NAMALWA (cell line): ENCODE measurements around the gene ZNF343.
"Not testable (repeated sequence)": the region's sequence is repeated elsewhere in the genome, so short reads cannot be mapped to it uniquely, and the experiment has no call there.

Source experiments
- DNase-seq: peaks from one replicate; pipeline ENCODE4 v3.0.0-alpha.2; 2015; ENCODE audit warnings: low spot score

The ZNF343 gene

DNA sequence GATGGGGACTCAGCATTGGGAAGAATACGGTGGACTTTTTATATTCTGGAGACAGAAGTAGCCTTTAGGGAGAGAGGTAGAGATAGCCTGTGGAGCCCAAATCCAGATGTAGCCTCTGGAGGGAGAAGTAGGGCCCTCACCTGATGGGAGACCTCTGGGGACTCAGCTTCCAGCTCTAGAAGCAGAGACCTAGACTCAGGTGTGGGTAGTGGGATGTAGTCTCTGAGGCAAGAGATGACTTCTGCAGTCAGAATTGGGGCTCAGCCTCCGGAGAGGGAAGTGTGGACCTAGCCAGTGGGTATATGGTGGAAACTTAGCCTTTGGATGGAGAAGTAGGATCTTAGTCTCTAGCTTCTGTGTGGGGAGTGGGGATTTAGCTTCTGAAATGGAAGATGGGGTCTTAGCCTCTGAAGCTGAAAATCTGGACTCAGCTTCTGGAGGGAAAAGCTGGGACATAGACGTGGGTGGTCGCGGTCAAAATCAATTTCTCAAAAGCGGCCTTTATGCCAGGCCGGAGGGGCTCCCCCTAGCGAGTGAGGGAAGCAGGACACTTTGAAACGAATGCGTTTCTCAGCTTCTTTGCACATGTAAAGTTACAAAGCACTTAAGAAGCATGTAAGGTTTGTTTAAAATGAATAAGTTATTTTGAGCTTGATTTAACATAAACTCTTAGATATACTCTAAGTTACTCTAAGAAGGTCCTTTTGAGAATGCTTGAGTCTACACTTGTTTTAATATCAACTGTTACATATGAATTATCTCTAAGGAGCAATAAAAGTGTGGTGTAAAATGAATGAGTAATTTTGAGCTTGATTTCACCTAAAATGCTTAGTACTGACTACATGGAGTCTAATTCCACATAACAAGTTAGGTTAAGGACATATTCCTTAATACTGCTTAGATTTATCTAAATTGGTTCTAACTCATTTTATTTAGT is 12.9 kb upstream of the ZNF343 start:
- peak; percentile 71 for DNase-seq

DNA sequence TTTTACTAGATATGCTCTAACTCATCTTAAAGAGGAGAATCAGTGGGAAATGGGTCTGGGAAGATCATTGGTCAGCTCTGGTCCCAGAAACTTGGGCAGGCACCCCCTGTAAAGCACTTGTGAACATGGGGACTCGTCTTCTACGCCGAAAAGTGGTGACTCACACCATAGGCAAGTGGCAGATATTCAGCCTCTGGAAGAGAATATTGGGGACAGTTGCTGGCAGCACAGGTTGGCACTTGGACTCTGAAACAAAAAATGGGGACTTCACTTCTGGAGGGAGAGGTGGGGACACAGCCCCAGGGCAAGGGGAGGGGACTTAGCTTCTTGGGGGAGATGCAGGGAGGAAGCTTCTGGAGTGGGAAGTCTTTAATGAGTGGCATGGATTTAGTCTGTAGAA is 11.9 kb upstream of the ZNF343 start:
- no peak for DNase-seq

DNA sequence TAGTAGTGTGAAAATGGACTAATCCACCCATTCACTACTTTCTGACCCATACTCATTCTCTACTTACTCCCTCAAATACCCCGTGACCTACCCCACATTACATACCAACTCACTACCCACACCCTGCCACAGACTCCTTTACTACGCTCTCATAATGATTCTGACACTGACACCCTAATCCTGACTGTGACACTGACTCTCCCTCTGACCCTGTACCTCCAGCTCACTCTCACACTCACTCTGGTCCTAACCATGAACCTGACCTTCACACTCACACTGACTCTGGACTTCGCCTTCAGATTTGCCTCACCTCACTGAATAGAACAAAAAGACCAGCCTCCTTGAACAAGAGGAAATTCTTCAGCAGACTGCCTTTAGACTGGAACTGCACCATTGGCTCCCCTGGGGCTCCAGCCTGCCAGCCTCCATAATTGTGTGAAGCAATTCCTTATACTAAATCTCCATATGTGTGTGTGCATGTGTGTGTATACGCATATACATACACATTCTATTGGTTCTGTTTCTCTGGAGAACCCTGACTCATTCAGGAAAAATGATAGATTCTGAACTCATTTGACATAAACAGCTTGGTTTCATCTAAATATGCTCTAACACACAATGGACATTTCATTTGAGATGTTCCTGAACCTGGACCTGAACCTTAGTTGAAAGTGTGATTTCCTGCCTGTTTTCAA is 10.5 kb upstream of the ZNF343 start:
- DNase-seq: no peak

DNA sequence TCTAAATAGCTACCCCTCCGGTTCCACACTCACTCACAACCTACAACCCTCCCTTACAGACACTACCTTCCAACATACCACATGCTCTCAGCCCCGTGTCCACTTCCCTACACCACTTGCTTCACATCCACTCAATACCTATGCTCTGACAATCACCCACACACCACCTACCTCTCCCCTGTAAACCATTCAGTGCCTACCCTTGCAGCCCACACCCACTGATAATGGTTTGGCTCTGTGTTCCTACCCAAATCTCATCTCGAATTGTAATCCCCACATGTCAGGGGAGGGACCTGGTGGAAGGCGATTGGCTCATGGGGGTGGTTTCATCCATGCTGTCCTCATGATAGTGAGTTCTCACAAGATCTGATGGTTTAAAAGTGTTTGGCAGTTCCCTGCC is 9.8 kb upstream of the ZNF343 start:
- DNase-seq: no peak

DNA sequence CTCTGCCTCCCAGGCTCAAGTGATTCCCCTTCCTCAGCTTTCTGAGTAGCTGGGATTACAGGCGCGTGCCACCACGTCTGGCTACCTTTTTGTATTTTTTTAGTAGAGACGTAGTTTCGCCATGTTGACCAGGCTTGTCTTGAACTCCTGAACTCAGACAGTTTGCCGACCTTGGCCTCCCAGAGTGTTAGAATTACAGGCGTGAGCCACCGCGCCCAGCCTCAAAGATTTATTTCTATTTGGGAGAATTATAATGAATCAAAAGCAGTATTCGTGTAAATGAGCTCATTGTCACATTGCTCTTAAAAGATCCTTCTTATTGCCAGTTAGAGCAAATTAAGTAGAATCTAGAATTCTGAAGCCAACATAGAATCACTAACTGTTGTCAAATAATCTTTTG is 9.4 kb upstream of the ZNF343 start:
- no peak for DNase-seq

DNA sequence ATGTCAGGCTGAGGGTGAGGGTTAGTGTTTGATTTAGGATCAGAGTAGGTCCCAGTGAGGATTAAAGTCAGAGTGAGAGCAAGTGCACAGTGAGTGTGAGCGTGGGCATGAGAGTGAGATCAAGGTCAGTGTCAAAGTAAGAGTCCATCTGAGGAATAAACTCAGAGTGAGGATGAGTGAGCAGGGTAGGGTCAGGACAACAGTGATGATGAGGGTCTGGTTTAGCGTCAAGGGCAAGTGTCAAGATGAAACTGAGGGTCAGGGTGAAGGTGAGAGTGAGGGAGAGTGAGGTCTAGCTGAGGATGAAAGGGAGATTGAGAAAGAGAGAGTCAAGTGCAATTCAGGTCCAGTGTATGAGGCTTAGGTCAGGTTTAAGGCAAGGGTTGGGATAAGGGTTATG is 7.7 kb upstream of the ZNF343 start:
- no peak for DNase-seq

DNA sequence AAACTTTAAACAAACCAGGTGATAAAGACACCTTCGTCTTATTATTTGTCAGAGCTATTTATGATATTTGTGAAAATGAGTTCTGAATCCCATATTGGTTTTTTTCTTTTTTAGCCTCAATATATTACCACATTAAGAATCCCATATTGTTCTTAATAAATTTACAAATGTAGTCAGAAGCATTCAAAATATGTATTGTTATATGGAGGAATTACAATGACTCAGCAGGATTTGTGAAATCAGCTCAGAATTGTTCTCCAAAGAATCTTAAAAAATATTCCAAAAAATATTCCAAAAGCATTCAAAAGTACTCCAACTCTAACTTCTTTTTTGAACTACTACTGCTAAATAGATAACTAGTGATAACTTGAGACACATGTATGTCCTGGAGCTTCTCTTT is 6.5 kb upstream of the ZNF343 start:
- no peak for DNase-seq

DNA sequence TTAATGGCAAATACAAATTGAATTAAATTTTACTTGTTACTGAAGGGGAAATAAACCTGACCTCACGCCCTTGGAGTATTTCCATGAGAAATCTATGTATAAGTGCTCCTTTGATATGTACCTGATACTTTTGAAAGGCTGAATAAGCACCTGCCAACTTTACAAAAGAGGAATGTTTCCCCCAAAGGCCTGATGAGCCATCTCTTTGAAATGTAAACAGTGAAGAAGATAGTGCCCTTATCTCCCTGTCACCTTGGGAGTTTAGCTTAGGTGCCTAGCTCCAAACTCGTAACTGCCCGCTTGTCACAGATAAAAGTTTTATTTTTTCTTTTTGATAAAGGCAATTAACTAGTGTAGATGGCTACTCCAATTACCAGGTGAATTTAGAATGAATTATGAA is 1.1 kb upstream of the ZNF343 start:
- no peak for DNase-seq

DNA sequence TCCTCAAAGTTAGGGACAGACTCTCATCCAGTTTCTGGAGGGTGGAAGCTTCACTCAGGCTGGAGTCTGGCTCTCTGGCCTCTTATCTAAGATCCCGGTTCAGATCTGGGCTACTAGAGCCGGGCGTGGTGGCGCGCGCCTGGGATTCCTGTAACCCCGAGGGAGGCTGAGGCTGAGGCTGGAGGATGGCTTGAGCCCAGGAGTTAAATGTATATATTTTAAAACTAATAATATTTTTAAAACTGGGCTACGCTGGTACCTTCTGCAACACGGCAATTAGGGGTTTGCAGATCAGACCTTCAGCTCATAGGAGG is 710 bp upstream of the ZNF343 start:
- DNase-seq: no peak

DNA sequence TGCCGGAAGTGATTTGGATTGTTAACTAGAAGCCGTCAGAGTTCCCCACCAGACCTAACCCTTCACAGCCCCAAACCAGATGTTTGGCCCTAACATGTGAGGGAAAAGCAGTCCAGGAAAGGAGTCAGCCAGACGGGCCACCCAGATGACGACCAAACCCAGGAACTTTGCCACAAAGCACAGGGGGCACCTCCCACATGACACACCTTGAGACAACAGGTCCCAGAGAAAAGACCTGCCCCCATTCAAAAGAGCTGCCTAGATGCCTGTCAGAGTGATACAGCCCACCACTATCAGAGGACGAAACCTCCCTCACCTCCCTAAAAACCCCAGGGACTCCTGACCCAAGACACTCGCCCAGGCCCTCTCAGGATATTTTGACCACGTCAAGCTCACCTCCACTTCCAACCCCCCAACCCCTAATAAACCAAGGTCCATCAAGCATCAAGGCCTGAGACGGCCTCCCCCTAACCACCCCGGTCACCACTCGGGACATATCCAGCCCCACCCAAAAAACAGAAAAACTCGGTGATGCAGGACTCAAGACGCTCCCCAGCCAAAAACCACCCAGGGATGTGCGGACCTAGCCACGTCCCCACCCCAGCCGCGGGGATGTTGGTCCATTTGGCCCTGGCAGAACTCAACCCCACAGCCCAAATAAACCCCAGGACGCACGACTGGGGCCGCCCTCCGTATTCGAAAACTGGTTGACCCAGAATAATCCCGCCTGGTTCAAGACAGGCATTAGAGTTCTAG is 662 bp downstream of the ZNF343 start:
- no peak for DNase-seq

DNA sequence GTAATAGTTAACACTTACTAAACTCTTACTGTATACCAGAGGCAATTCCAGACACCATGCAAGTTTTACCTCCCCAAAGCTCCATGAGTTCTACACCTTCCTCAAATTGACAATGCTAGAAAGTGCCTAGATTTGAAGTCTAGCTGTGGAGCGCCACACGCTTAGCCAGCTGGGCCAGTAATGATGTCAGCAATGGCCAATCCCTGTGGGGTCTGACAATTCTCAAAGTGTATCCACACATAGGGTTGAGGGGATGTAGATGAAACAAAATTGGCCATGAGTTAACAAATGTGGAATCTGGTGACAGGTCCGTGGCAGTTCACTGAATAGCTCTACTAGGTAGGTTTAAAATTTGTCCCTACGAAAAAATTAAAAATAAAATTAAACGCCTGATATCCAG is 1.3 kb downstream of the ZNF343 start:
- DNase-seq: no peak

DNA sequence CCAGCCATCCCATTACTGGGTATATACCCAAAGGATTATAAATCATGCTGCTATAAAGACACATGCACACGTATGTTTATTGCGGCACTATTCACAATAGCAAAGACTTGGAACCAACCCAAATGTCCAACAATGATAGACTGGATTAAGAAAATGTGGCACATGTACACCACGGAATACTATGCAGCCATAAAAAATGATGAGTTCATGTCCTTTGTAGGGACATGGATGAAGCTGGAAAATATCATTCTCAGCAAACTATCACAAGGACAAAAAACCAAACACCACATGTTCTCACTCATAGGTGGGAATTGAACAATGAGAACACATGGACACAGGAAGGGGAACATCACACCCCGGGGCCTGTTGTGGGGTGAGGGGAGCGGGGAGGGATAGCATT is 2.3 kb downstream of the ZNF343 start:
- not testable (repeated sequence) for DNase-seq

DNA sequence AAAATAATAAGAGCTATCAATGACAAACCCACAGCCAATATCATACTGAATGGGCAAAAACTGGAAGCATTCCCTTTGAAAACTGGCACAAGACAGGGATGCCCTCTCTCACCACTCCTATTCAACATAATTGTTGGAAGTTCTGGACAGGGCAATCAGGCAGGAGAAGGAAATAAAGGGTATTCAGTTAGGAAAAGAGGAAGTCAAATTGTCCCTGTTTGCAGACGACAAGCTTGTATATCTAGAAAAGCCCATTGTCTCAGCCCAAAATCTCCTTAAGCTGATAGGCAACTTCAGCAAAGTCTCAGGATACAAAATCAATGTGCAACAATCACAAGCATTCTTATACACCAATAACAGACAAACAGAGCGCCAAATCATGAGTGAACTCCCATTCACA is 3.9 kb downstream of the ZNF343 start:
- not testable (repeated sequence) for DNase-seq

DNA sequence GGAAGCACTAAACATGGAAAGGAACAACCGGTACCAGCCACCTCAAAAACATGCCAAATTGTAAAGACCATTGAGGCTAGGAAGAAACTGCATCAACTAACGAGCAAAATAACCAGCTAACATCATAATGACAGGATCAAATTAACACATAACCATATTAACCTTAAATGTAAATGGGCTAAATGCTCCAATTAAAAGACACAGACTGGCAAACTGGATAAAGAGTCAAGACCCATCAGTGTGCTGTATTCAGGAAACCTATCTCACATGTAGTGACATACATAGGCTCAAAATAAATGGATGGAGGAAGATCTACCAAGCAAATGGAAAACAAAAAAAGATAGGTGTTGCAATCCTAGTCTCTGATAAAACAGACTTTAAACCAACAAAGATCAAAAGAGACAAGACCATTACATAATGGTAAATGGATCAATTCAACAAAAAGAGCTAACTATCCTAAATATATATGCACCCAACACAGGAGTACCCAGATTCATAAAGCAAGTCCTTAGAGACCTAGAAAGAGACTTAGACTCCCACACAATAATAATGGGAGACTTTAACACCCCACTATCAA is 5.8 kb downstream of the ZNF343 start:
- not testable (repeated sequence) for DNase-seq

DNA sequence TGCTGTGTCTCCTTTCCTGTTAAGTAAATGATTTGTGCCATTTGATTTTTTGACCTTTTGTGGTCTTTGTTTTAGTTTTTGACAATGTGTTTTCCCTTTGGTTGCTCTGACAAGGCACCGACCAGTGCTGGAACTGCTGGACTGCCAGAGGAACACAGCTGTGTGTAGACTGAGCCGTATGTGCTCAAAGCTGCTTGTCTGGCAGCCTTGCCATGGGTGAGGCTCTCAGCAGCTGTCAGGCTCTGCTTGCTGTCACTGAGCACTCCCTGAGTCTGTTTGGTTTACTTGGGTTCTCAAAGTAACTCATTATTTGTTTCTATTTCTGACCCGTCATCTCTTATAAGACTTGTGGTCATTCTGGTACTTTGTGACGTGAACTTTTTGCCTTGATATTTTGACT is 23.1 kb downstream of the ZNF343 start:
- no peak for DNase-seq

DNA sequence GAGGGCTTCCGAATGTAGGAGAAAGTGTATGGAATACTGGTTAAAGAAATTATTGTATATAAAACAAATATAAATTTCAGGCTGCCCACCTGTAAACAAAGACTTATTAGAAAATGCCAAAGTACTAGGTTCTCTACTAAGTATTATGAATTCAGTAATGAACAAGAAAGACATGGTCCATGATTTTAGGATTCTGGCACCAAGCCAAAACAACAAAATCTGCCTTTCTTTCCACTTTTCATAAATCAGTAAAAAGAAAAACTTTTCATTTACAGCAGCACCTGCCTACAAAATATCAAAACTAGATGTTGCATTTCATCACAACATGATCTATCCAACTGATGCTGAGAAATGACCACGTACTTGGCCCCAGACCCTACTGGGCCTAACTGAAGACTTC is 23.6 kb downstream of the ZNF343 start:
- DNase-seq: no peak

DNA sequence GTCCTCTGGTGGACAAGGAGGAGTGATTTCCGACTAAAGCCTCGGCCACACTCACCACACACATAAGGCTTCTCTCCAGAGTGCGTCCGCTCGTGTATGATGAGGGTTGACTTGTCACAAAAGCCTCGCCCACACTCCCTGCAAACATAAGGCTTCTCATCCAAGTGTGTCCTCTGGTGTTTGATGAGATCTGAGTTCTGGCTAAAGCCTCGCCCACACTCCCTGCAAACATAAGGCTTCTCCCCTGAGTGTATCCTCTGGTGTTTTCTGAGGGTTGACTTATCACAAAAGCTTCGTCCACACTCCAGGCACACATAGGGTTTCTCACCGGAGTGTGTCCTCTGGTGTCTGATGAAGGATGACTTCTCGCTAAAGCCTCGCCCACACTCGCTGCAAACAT is 25.2 kb downstream of the ZNF343 start:
- DNase-seq: no peak

DNA sequence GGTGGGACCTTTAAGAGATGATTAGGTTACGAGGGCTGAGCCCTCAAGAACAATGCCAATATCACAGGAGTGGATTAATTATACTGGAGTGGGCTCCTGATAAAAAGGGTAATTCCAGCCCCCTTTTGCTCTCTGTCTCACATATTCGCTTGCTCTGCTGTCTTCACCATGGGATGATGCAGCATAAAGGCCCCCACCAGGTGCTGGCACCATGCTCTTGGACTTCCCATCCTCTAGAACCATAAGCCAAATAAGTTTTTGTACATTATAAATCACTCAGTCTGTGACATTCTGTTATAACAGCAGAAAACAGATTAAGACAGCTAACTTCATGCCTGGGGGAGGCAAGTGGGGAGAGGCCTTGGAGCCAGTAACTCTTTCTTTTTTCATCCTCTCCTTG is 28.3 kb downstream of the ZNF343 start:
- no peak for DNase-seq

DNA sequence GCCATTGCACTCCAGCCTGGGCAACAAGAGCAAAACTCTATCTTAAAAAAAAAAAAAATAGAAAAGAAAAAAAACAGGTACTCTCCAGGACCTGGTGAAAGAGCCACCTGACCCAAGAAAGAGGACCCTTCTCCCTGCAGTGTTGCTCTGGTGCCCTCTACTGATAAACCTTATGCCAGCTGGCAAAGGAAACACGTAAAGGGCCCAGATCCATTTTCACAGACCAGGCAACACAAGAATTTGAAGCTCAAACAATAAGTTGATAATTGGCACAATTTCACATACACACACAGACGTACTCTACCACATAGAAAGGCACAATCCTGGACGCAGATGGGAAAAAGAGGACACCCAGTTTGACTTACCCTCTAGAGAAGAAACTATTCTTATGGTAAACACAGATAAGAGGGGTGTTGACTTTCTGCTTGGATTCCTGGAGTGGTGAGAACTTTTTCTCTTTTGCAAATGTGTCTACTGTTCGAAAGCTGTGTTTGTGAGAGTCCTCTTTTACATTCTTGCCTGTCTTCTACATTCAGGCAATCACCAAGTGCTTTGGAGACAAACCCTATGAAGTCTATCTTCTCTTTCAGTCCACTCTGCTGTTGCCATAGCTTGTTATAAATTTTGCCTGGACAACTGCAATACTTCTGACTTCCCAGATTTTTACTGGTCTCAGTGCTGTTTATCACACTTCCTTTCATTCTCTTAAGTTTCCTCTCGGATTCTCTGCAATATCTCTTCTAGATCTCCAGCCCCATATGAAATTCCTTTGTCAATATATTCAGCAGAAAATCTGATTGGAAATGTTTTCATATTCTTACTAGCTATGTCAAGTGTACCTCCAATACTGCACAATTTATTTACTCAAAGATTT is 31.7 kb downstream of the ZNF343 start:
- peak; percentile 37 for DNase-seq

DNA sequence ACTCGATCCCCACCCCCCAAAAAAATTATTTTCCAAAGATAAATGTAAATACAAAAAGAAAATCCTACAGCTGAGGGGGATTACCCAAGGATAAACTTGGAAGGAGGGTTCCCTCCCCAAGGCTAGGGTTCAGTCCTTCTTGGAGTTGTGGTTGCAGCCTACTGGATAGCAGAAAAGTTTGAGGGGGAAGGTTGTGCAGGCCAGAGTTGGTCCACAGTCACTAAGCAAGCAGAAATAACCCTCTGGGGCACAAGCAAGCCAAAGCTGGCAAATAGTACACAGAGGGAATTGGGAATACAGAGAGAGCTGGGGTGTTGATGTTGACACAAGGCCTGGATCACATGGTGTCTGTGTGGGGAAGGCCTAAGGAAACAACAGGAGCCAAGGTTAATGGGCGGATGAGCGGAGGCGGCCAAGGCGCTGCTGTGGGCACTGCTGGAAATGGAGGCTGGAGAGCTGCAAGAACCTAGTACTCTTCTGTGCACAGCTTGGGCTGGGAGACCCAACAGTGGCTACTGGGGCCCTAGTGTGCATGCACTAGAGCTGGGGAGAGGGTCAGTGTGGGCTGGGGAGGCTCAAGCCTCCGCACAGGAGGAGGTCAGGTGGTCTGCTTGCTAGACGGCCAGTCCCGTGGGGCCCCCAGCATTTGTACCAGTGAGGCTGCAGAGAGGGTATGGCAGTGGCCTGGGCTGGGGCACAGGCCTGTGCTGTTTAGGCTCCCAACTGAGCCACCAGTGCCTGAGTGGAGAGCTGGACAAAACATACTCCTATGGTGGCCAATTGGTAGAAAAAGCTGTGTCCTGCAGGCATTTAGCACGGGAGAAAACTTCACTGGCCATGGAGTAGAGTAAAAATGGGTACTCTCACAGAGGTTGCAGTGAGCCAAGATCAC is 32.6 kb downstream of the ZNF343 start:
- no peak for DNase-seq

DNA sequence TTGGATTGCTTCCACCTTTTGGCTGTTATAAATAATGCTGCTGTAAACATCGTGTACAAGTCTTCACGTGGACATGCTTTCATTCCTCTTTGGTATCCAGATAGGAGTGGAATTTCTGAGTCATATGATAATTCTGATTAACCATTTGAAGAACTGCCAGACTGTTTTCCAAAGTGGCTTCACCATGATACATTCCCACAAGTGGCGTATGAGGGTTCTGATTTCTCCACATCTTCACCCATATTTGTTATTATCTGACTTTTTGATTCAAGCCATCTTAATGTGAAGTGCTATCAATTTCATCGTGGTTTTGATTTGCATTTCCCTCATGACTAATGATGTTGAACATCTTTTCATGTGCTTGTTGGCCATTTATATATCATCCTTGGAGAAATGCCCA is 35.2 kb downstream of the ZNF343 start:
- no peak for DNase-seq
